Ovary (tissue), 9 donors: ENCODE measurements around the gene DCST1. TPM values are rescaled to one million over a fixed set of nuclear protein-coding genes. Genes with fewer than 3 reads are reported as not detected.

Experiments used
- DNase-seq, 5 donors: peaks; one replicate each; pipeline ENCODE4 v3.0.0-alpha.2; 2019 to 2020
- H3K27ac ChIP-seq, 2 donors: fragments of 200-600 bp; one replicate each; pipeline versions ENCODE4 v1.5.1 to v1.8.0; 2019 to 2022
- H3K27me3 ChIP-seq: fragments of 200-600 bp; one replicate; pipeline ENCODE4 v1.8.0; 2022
- H3K36me3 ChIP-seq: fragments of 200-600 bp; sonication (generic); one replicate; pipeline ENCODE4 v1.5.1; 2019
- H3K4me1 ChIP-seq: one replicate; pipeline ENCODE4 v1.8.1; 2013; ENCODE audit warnings: mild to moderate bottlenecking, moderate library complexity; ENCODE audit not compliant: insufficient read depth
- H3K4me3 ChIP-seq: fragments of 200-600 bp; sonication (generic); one replicate; pipeline ENCODE4 v1.5.1; 2017
- H3K9me3 ChIP-seq, 2 donors: fragments of 200-600 bp in 1 of 2; sonication (generic) in 1 of 2; one replicate each; pipeline versions ENCODE4 v1.5.1 to v1.8.1; 2013 to 2019; ENCODE audit warnings: mild to moderate bottlenecking in 1 of 2, moderate library complexity in 1 of 2
- EP300 ChIP-seq: sonication (generic); formaldehyde crosslinking; IDR thresholded peaks from one replicate; pipeline ENCODE4 v1.6.1; 2017; ENCODE audit warnings: antibody characterized with exemption
- POLR2A ChIP-seq: fragments of 450-650 bp; IDR thresholded peaks from one replicate; pipeline ENCODE4 v1.6.1; 2017; ENCODE audit warnings: antibody characterized with exemption, mild to moderate bottlenecking, moderate library complexity
- WGBS, 3 donors: extraction: QIAGEN DNeasy Blood & Tissue Kit in 1 of 3; methylation state at CpG; one replicate each; pipeline versions ENCODE4 v1.1.5 to v1.1.7; 2013 to 2017; 5-methylcytosine and 5-hydroxymethylcytosine counted together
- intact Hi-C, 4 donors: fragments of 100-400 bp; cut with DNase I; formaldehyde crosslinking; loops; one replicate each; pipeline versions ENCODE4 v1.11.0 to v1.15.1; 2022 to 2023
- polyA plus RNA-seq, 2 donors: library from polyadenylated mRNA; stranded (reverse); fragments of 200-250 nt in 1 of 2; fragments of 350-450 nt in 1 of 2; fragmentation: Illumina TruSeq in 1 of 2; extraction: RNeasy Lipid Tissue Mini Kit (QIAGEN cat#74804) in 1 of 2; gene quantifications; one replicate each; pipeline ENCODE4 v1.2.3, GENCODE V29; 2013 to 2014
- total RNA-seq, 7 donors: library from RNA; depleted of rRNA in 2 of 7; stranded (reverse); fragments of >200 nt in 2 of 7; fragmentation: NEBNext Ultra II Directional in 3 of 7; extraction: Animal tissue kit (Norgen Biotek cat#: 25700) in 3 of 7; gene quantifications; one replicate each; pipeline versions ENCODE4 v1.1.0 to v1.2.4, GENCODE V29; 2016 to 2023
- TF ChIP-seq, protein P1 (sequence below), 3 donors: fragments of 450-650 bp in 2 of 3; fragments of 200-600 bp in 1 of 3; IDR thresholded peaks; one replicate each; pipeline versions ENCODE4 v1.5.1 to v1.8.0; 2016 to 2022; ENCODE audit warnings: antibody characterized with exemption in 3 of 3, mild to moderate bottlenecking in 1 of 3
- donor health status: DM: no; HTN: no; CAD: no; lungs with moderate emphysema.
- donor health status: DM: no; HTN: no; CAD: no.
- donor health status: Bipolar disorder and iron deficiency.
- donor health status: DM: yes; HTN: yes; CAD: no.
- donor health status: DM: no; HTN: no; CAD: no.
- donor health status: DM: yes; HTN: yes; CAD: no.

The DCST1 gene
- total and polyA plus RNA-seq, 9 donors, result 0.06 to 0.80 (median 0.30) TPM; not detected in 4

DNA sequence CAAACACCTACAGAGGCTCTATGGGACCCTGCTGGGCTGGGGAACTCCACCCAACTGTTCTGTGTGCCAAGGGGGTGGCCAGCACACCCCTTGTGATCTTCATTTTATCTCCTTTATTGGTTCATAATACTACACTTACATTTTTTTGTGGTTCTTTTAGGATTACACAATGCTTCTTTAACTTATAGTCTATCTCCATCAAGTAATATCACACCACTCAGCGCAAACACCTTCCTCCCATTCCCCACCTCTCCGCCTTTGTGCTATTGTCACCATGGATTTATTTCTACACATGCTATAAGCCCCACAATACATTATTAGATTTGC lies 61.0 kb downstream of the DCST1 start:
- Histone ChIP-seq H3K9me3 (no peaks in the 10 kb centered on the region), H3K4me1 (peaks cover 8% of the 10 kb centered on the region), H3K27me3 (no peaks in the 10 kb centered on the region), H3K36me3 (no peaks in the 10 kb centered on the region), H3K4me3 (no peak overlapping the region), H3K27ac (no peak overlapping the region)
- WGBS, 3 donors, result 56 to 72% (median 63%) methylated on average over 2 of the region's 2 CpGs
- intact Hi-C loops, result loop anchor here in 3 of 4 donors (5.0 kb wide), 2 partner anchors 33 to 73 kb away; partner anchors contain the start of gene EFNA1 (in 2 of the 3)
- TF ChIP-seq EP300 (no peak), POLR2A (no peak)
- TF ChIP-seq, protein P1, sequence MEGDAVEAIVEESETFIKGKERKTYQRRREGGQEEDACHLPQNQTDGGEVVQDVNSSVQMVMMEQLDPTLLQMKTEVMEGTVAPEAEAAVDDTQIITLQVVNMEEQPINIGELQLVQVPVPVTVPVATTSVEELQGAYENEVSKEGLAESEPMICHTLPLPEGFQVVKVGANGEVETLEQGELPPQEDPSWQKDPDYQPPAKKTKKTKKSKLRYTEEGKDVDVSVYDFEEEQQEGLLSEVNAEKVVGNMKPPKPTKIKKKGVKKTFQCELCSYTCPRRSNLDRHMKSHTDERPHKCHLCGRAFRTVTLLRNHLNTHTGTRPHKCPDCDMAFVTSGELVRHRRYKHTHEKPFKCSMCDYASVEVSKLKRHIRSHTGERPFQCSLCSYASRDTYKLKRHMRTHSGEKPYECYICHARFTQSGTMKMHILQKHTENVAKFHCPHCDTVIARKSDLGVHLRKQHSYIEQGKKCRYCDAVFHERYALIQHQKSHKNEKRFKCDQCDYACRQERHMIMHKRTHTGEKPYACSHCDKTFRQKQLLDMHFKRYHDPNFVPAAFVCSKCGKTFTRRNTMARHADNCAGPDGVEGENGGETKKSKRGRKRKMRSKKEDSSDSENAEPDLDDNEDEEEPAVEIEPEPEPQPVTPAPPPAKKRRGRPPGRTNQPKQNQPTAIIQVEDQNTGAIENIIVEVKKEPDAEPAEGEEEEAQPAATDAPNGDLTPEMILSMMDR (IDR thresholded peaks at IDR 0.05), result no peak
- no peak for DNase-seq

DNA sequence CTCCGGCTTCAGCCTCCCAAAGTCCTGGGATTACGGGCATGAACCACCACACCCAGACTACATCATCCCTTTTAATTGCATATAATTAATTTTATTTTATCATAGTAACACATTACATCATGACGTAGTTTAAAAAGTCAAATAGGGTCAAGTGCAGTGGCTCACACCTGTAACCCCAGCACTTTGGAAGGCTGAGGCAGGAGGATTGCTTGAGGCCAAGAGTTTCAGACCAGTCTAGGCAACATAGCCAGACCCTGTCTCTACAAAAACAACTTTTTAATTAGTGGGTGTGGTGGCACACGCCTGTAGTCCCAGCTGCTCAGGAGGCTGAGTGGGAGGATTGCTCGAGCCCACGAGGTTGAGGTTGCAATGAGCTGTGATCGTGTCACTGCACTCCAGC lies 65.7 kb downstream of the DCST1 start:
- no peak for TF ChIP-seq POLR2A
- TF ChIP-seq, protein P1 (IDR thresholded peaks at IDR 0.05), result no peak
- no peak for TF ChIP-seq EP300
- H3K36me3 ChIP-seq, result no peaks in the 10 kb centered on the region
- 71 to 82% (median 75%) methylated on average over 7 of the region's 7 CpGs for WGBS, 3 donors

More for the DNA sequence above, 65.7 kb downstream of the DCST1 start:
- Histone ChIP-seq H3K4me1 (no peaks in the 10 kb centered on the region), H3K27me3 (no peaks in the 10 kb centered on the region), H3K27ac (no peak overlapping the region), H3K4me3 (no peak overlapping the region), H3K9me3 (no peaks in the 10 kb centered on the region)
- no peak for DNase-seq
- intact Hi-C loops, result no loop called here

Other genes starting within 250 kb of the DCST1 start
- gene KCNN3, start 163.5 kb upstream of the DCST1 start, total RNA-seq, result 1 to 10 TPM in 5 of 7 donors, under 1 TPM in 2; 0.71 to 6.0 (median 1.7) TPM
- 1 to 10 TPM in 1 of 2 donors, under 1 TPM in 1; 0.91 to 6.1 TPM for gene KCNN3, start 163.5 kb upstream of the DCST1 start, polyA plus RNA-seq
- 10 to 100 TPM in 6 of 7 donors, 1 to 10 TPM in 1; 8.6 to 50.7 (median 35.3) TPM for gene PMVK, start 97.1 kb upstream of the DCST1 start, total RNA-seq
- 10 to 100 TPM; 21.4 to 30.6 TPM for gene PMVK, start 97.1 kb upstream of the DCST1 start, polyA plus RNA-seq
- 100 to 1,000 TPM in 6 of 7 donors, 10 to 100 TPM in 1; 78.7 to 170 (median 120) TPM for gene PBXIP1, start 77.7 kb upstream of the DCST1 start, total RNA-seq
- gene PBXIP1, start 77.7 kb upstream of the DCST1 start, polyA plus RNA-seq, result 100 to 1,000 TPM; 105 to 151 TPM
- gene PYGO2, start 72.0 kb upstream of the DCST1 start, total RNA-seq, result 10 to 100 TPM; 17.2 to 53.0 (median 42.5) TPM
- gene PYGO2, start 72.0 kb upstream of the DCST1 start, polyA plus RNA-seq, result 10 to 100 TPM; 25.0 to 28.8 TPM
- 100 to 1,000 TPM in 1 of 7 donors, 10 to 100 TPM in 6; 36.8 to 183 (median 80.0) TPM for gene SHC1, start 63.1 kb upstream of the DCST1 start, total RNA-seq
- gene SHC1, start 63.1 kb upstream of the DCST1 start, polyA plus RNA-seq, result 100 to 1,000 TPM in 1 of 2 donors, 10 to 100 TPM in 1; 56.8 to 161 TPM
- gene CKS1B, start 59.1 kb upstream of the DCST1 start, total RNA-seq, result 10 to 100 TPM; 12.2 to 29.9 (median 24.8) TPM
- gene CKS1B, start 59.1 kb upstream of the DCST1 start, polyA plus RNA-seq, result 10 to 100 TPM; 41.7 to 55.8 TPM
- 10 to 100 TPM; 11.1 to 30.0 (median 19.9) TPM for gene FLAD1, start 50.5 kb upstream of the DCST1 start, total RNA-seq
- 10 to 100 TPM; 14.2 to 16.4 TPM for gene FLAD1, start 50.5 kb upstream of the DCST1 start, polyA plus RNA-seq
- gene LENEP, start 40.2 kb upstream of the DCST1 start, total RNA-seq, result not detected
- gene LENEP, start 40.2 kb upstream of the DCST1 start, polyA plus RNA-seq, result not detected
- gene ZBTB7B, start 31.0 kb upstream of the DCST1 start, total RNA-seq, result 10 to 100 TPM; 15.3 to 45.5 (median 33.1) TPM
- 10 to 100 TPM in 1 of 2 donors, 1 to 10 TPM in 1; 3.6 to 18.2 TPM for gene ZBTB7B, start 31.0 kb upstream of the DCST1 start, polyA plus RNA-seq
- 1 to 10 TPM in 4 of 7 donors, under 1 TPM in 2, not detected in 1; 0.45 to 1.4 (median 1.2) TPM for gene DCST2, start within 50 bp of the DCST1 start, total RNA-seq
- 1 to 10 TPM in 1 of 2 donors, under 1 TPM in 1; 0.17 to 1.1 TPM for gene DCST2, start within 50 bp of the DCST1 start, polyA plus RNA-seq
- 100 to 1,000 TPM in 1 of 7 donors, 10 to 100 TPM in 6; 34.8 to 149 (median 67.8) TPM for gene ADAM15, start 17.5 kb downstream of the DCST1 start, total RNA-seq
- 10 to 100 TPM; 17.0 to 61.7 TPM for gene ADAM15, start 17.5 kb downstream of the DCST1 start, polyA plus RNA-seq
- gene EFNA4, start 29.9 kb downstream of the DCST1 start, total RNA-seq, result 10 to 100 TPM in 5 of 7 donors, 1 to 10 TPM in 2; 8.6 to 14.1 (median 12.2) TPM
- gene EFNA4, start 29.9 kb downstream of the DCST1 start, polyA plus RNA-seq, result 10 to 100 TPM in 1 of 2 donors, 1 to 10 TPM in 1; 7.3 to 10.6 TPM
- 1 to 10 TPM; 1.3 to 3.7 (median 2.4) TPM for gene EFNA3, start 45.0 kb downstream of the DCST1 start, total RNA-seq
- 1 to 10 TPM; 1.6 to 2.1 TPM for gene EFNA3, start 45.0 kb downstream of the DCST1 start, polyA plus RNA-seq
- 10 to 100 TPM; 12.1 to 51.6 (median 16.6) TPM for gene EFNA1, start 94.1 kb downstream of the DCST1 start, total RNA-seq
- gene EFNA1, start 94.1 kb downstream of the DCST1 start, polyA plus RNA-seq, result 10 to 100 TPM; 18.6 to 27.3 TPM
- 10 to 100 TPM; 10.8 to 31.4 (median 16.8) TPM for gene SLC50A1, start 102.0 kb downstream of the DCST1 start, total RNA-seq
- 10 to 100 TPM; 19.7 to 50.2 TPM for gene SLC50A1, start 102.0 kb downstream of the DCST1 start, polyA plus RNA-seq
- gene DPM3, start 106.7 kb downstream of the DCST1 start, total RNA-seq, result 100 to 1,000 TPM in 1 of 7 donors, 10 to 100 TPM in 6; 59.3 to 126 (median 85.5) TPM
- 100 to 1,000 TPM in 1 of 2 donors, under 1 TPM in 1; 0.70 to 168 TPM for gene DPM3, start 106.7 kb downstream of the DCST1 start, polyA plus RNA-seq
- gene KRTCAP2, start 139.5 kb downstream of the DCST1 start, total RNA-seq, result 100 to 1,000 TPM in 6 of 7 donors, 10 to 100 TPM in 1; 96.5 to 209 (median 158) TPM
- 100 to 1,000 TPM; 219 to 499 TPM for gene KRTCAP2, start 139.5 kb downstream of the DCST1 start, polyA plus RNA-seq
- under 1 TPM in 6 of 7 donors, not detected in 1; 0.12 to 0.87 (median 0.54) TPM for gene TRIM46, start 140.0 kb downstream of the DCST1 start, total RNA-seq
- gene TRIM46, start 140.0 kb downstream of the DCST1 start, polyA plus RNA-seq, result under 1 TPM; 0.12 to 0.24 TPM
- 10 to 100 TPM; 19.9 to 50.2 (median 29.1) TPM for gene THBS3, start 174.1 kb downstream of the DCST1 start, total RNA-seq
- 10 to 100 TPM; 23.1 to 28.2 TPM for gene THBS3, start 174.1 kb downstream of the DCST1 start, polyA plus RNA-seq
- 10 to 100 TPM; 18.5 to 33.4 (median 27.7) TPM for gene MTX1, start 174.9 kb downstream of the DCST1 start, total RNA-seq
- 10 to 100 TPM; 15.6 to 35.4 TPM for gene MTX1, start 174.9 kb downstream of the DCST1 start, polyA plus RNA-seq
- gene ENTREP3, start 221.7 kb downstream of the DCST1 start, total RNA-seq, result 10 to 100 TPM; 10.8 to 22.4 (median 20.2) TPM
- gene ENTREP3, start 221.7 kb downstream of the DCST1 start, polyA plus RNA-seq, result 10 to 100 TPM in 1 of 2 donors, 1 to 10 TPM in 1; 9.3 to 11.8 TPM
- 10 to 100 TPM; 27.1 to 63.0 (median 40.7) TPM for gene SCAMP3, start 228.5 kb downstream of the DCST1 start, total RNA-seq
- gene SCAMP3, start 228.5 kb downstream of the DCST1 start, polyA plus RNA-seq, result 10 to 100 TPM; 40.9 to 46.6 TPM
- gene CLK2, start 239.7 kb downstream of the DCST1 start, total RNA-seq, result 10 to 100 TPM; 37.9 to 60.9 (median 50.1) TPM
- gene CLK2, start 239.7 kb downstream of the DCST1 start, polyA plus RNA-seq, result 10 to 100 TPM; 46.4 to 51.3 TPM
- gene HCN3, start 243.6 kb downstream of the DCST1 start, total RNA-seq, result 1 to 10 TPM in 6 of 7 donors, under 1 TPM in 1; 0.69 to 7.1 (median 4.4) TPM
- 1 to 10 TPM; 2.5 to 2.9 TPM for gene HCN3, start 243.6 kb downstream of the DCST1 start, polyA plus RNA-seq